GM20431 (cell line): Measurements from ENCODE around the gene TFEB.

Experiments used
- in situ Hi-C: fragments of 300-500 bp; cut with MseI, MboI; formaldehyde crosslinking; loops from one replicate; pipeline ENCODE4 v1.15.0; 2020; ENCODE audit warnings: low sequenced_read_pairs; ENCODE audit not compliant: unreplicated experiment

The TFEB gene

GRCh38 chr6:41682497-41683272, 52.7 kb downstream of the TFEB start:
- in situ Hi-C loops = no loop called here

DNA sequence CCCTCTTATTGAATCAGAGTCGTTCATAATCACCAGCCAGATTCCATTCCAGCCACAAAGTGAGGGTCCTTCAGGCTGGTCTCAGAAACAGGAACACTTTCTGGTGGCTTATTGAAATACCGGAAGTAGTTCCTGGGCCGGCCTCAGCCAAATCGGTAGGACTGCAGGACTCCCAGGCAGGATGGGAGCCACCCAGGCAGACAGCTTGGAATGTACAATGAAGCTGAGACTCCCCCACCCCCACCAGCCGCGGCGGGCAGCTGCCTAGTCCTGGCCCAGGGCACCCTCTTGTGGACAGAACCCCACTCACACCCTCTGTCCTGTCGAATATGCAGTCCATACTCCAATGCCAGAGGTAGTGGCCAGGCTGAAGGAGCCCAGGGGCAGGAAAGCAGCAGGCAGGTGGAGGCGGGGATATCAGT, 53.3 kb downstream of the TFEB start:
- in situ Hi-C loops = no loop called here

DNA sequence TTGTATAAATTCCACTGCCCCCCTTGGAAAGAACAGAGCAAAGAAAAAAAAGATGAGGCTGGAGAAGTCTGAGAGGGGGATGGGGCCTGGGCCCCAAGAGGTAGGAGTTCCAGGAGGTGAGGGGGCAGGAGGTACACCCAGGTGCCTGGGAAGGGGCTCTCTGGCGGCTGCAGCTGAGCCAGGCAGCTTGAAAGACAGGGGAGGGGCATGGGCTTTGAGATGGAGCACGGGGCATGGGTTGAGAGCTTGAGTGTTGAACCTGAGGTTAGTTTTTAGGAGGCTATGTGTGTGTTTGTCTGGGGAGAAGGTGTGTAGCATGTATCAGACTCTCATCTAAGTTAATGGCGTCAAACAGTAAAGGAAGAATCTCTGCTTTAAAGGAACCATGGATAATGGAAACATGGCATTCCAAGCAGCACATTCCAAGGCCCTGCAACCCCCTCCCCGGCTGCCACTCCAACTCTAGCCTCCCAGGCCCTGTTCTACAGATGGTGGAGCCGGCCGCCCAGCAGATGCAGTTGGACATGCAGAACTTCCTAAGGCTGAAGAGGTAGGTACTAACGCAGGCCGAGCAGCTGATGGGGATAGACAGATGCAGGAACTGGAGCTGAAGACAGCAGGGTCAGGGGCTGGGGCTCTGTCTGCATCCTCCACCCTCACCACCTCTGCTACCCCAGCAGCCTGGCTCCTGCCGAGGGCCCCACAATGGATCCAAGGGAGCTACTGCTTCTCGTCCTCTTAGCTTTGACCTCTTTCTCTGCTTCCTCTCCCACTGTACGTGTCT, 55.0 kb downstream of the TFEB start:
- in situ Hi-C loops = no loop called here

GRCh38 chr6:41679696-41680095, 55.7 kb downstream of the TFEB start:
- in situ Hi-C loops = no loop called here

DNA sequence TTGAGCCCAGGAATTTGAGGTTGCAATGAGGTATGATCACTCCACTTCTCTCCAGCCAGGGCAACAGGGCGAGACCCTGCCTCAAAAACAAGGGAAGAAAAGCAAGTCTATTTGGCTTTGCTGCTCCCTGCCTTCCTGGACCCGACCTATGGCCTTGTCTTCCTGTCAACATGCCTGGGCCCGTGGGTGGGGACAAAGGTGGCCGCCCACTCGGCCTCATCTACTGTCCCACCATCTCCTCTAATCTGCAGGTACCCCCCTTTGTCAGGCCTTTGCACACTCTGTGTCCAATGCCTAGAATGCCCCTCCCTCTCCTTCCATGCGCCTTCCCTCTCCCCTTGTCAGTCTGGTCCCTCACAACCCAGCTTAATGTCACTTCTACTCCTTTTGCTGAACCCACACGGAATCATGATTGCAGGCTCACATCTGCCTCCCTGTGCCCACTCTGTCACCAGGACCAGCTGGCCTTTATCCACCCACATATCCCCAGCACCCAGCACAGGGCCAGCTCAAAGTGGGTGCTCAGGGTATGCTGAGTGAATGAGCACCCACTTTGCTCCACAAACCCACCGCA, 56.8 kb downstream of the TFEB start:
- in situ Hi-C loops = no loop called here

GRCh38 chr6:41677124-41677921, 58.1 kb downstream of the TFEB start:
- in situ Hi-C loops = no loop called here

GRCh38 chr6:41676431-41676830, 59.0 kb downstream of the TFEB start:
- in situ Hi-C loops = no loop called here

GRCh38 chr6:41675992-41676391, 59.4 kb downstream of the TFEB start:
- in situ Hi-C loops = no loop called here

GRCh38 chr6:41675176-41675775, 60.1 kb downstream of the TFEB start:
- in situ Hi-C loops = no loop called here

DNA sequence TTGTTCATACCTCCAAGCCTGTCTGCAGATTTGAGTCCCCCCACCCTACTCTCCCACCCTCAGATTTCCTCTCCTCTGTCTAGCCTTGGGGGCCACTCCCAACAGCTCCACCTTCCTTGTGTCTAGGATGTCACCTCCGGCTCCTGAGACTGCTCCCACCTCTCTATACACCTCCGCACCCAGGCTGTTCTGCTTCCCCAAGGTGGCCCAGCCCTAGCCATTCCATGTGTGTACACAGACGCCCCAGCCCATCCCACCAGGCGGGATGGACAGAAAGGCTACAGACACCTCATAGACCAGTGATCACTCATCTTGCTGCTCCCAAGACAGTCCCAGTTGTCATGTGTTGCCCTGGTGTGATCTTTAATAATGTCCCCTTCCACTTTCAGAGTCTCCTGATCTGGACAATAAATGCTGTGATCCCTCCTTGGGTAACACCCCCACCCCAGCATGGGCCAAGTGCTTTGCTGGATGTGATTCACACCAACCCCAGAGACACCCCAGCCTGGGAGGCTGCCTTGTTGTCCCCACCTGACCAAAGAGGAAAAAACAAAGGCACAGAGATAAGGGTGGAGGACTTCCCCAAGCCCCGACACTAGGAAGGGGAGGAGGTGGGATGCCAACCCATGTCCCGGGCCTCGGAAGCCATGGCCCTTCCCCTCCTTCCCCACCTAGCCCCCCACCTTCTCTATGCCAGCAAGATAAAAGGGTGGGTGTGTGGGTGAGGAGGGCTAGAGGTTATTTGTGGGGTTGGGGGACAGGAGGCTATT, 61.0 kb downstream of the TFEB start:
- in situ Hi-C loops = no loop called here

DNA sequence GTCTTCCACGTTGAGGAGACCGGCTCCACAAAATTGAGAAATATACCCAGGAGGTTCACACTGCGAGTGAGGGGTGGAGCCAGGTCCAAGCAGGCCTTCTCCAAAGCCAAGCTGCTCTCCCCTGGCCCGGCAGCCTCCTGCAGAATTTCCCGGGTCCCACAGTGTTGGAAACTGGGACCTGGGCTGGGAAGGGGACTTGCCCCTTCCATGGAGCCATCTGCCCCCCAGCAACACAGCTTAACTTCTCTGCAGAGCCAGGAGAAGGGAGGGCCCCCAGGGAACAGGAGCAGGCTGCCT, 61.8 kb downstream of the TFEB start:
- in situ Hi-C loops = no loop called here

GRCh38 chr6:41672816-41673703, 62.3 kb downstream of the TFEB start:
- in situ Hi-C loops = no loop called here

DNA sequence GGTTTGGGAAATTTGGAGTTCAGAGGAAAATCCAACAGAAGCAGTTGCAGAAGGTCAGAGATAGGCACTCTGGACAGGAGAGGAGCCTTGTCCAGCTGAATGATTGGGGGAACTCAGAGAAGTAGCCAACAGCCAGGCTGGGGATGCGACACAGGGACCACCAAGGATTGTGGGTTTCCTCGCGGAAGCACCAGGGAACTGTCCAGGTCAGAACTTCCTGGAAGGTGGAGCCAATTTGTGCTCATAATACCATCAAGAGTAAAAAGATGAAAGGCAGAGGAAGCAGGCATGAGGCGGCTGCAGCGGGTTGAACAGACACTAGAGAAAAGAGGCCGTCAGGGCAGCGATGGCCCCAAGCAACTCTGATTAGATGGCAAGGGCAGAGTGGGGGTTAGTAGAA, 63.4 kb downstream of the TFEB start:
- in situ Hi-C loops = no loop called here

DNA sequence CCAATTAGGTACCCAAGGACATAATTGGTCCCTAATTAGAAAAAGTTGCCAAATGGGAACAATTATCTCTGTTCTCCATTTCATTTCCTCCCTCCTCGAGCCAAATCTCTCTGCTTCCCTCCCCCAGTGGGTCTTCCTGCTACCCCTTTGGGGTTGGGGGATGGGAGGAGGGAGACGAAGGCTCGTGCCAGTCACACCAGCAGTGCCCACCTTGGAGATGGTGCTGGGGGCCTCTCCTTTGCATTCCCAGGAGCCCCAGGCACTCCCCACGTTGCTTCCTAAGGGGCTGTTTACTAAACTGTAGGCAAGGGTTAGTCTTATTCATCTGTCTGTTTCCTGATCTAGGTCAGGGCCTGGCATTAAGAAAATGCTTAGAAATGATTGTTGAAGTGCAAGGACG, 64.0 kb downstream of the TFEB start:
- in situ Hi-C loops = no loop called here

DNA sequence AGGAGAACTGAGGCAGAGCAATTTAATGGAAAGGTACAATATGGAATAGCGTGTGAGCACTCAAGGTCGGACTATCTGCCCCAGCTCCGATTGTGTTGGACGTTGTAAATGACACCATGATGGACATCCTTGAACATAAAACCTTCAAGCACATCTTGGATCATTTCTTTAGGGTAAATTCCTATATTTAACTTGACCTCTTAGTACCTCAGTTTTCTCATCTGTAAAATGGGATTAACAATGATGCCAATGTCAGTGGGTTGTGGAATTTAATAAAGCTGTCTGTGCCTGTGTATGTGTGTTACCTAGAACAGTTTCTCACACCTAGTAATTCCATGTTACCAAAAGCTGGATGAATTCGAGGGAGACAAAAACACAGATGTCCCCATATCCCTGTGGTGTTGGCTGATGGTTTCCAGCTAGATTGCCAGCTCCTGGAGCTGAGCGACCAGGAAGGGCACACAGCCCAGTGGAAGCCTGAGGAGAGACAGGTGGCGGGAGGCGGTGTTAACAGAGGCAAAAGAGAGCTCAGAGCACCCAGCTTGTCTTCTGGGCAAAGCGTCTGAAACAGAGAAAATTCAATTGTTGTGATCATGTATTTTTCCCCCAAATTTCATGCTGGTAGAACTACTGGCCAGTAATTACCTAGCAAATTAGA, 64.6 kb downstream of the TFEB start:
- in situ Hi-C loops = no loop called here

- in situ Hi-C loops = no loop called here
Measured at GRCh38 chr6:41668968-41669367, 66.4 kb downstream of the TFEB start.

DNA sequence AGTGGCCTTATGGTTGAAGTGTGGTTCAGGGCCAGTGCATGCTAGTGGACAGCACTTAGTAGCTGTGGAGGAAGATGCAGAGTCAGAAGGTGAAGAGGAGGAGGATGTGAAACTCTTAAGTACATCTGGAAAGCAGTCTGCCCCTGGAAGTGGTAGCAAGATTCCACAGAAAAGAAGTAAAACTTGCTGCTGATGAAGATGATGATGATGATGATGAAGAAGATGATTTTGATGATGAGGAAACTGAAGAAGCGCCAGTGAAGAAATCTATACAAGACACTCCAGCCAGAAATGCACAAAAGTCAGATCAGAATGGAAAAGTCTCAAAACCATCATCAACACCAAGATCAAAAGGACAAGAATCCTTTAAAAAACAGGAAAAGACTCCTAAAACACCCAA, 68.2 kb downstream of the TFEB start:
- in situ Hi-C loops = no loop called here

GRCh38 chr6:41664271-41664670, 71.1 kb downstream of the TFEB start:
- in situ Hi-C loops = no loop called here
